Parathyroid adenoma (tissue), 2 donors: ENCODE data around the gene UNC80.

Source experiments
- H2AFZ ChIP-seq: fragments of 300-600 bp; sonication (generic); one replicate; pipeline ENCODE4 v1.7.0; 2017; ENCODE audit warnings: antibody characterized with exemption, mild to moderate bottlenecking
- H3K27ac ChIP-seq: fragments of 300-600 bp; sonication (generic); one replicate; pipeline ENCODE4 v1.7.0; 2017
- H3K27me3 ChIP-seq: fragments of 300-600 bp; sonication (generic); one replicate; pipeline ENCODE4 v1.7.0; 2017; ENCODE audit warnings: low read length; ENCODE audit not compliant: control insufficient read depth, insufficient read depth
- H3K36me3 ChIP-seq: fragments of 300-600 bp; sonication (generic); one replicate; pipeline ENCODE4 v1.7.0; 2017; ENCODE audit warnings: low read length; ENCODE audit not compliant: control insufficient read depth, insufficient read depth
- H3K4me1 ChIP-seq: fragments of 300-600 bp; sonication (generic); one replicate; pipeline ENCODE4 v1.7.0; 2017; ENCODE audit warnings: control low read depth
- H3K4me2 ChIP-seq: fragments of 300-600 bp; sonication (generic); one replicate; pipeline ENCODE4 v1.7.0; 2017; ENCODE audit warnings: low read length
- H3K4me3 ChIP-seq: fragments of 300-600 bp; sonication (generic); one replicate; pipeline ENCODE4 v1.7.0; 2017; ENCODE audit warnings: low read depth, low read length
- H3K79me2 ChIP-seq: fragments of 300-600 bp; sonication (generic); one replicate; pipeline ENCODE4 v1.7.0; 2017; ENCODE audit warnings: control low read depth
- H3K9ac ChIP-seq: fragments of 300-600 bp; sonication (generic); one replicate; pipeline ENCODE4 v1.7.0; 2017; ENCODE audit warnings: mild to moderate bottlenecking
- H3K9me3 ChIP-seq: fragments of 300-600 bp; sonication (generic); one replicate; pipeline ENCODE4 v1.7.0; 2017; ENCODE audit warnings: low read length; ENCODE audit not compliant: control insufficient read depth
- TF ChIP-seq, protein P1 (sequence below): fragments of 300-600 bp; sonication (generic); IDR thresholded peaks from one replicate; pipeline ENCODE4 v1.7.0; 2017; ENCODE audit warnings: antibody characterized with exemption, mild to moderate bottlenecking
- donor health status: primary hyperparathyroidism.

UNC80 gene

DNA sequence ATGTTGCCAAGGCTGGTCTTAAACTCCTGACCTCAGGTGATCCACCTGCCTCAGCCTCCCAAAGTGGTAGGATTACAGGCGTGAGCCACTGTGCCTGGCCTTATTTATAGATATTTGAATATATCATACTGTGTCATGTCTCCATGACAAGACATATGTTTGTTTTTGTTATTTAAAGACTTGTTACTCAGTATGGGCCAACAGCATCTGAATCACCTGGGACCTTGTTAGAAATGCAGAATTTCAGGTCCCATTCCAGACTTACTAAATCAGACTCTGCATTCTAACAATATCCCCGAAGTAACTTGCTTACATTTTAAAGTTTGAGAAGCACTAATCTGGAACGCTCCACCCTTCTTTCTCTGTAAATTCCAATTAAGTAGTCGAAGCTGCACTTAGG, 264.0 kb downstream of the UNC80 start:
- Histone ChIP-seq H3K4me3 (no peak overlapping the region), H3K79me2 (no peaks in the 10 kb centered on the region), H3K9ac (no peak overlapping the region), H3K9me3 (no peaks in the 10 kb centered on the region), H3K4me1 (peaks cover 7% of the 10 kb centered on the region), H3K36me3 (no peaks in the 10 kb centered on the region), H3K4me2 (no peak overlapping the region), H3K27ac (no peak overlapping the region), H2AFZ (no peak overlapping the region), H3K27me3 (no peaks in the 10 kb centered on the region)
- TF ChIP-seq, protein P1, sequence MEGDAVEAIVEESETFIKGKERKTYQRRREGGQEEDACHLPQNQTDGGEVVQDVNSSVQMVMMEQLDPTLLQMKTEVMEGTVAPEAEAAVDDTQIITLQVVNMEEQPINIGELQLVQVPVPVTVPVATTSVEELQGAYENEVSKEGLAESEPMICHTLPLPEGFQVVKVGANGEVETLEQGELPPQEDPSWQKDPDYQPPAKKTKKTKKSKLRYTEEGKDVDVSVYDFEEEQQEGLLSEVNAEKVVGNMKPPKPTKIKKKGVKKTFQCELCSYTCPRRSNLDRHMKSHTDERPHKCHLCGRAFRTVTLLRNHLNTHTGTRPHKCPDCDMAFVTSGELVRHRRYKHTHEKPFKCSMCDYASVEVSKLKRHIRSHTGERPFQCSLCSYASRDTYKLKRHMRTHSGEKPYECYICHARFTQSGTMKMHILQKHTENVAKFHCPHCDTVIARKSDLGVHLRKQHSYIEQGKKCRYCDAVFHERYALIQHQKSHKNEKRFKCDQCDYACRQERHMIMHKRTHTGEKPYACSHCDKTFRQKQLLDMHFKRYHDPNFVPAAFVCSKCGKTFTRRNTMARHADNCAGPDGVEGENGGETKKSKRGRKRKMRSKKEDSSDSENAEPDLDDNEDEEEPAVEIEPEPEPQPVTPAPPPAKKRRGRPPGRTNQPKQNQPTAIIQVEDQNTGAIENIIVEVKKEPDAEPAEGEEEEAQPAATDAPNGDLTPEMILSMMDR: no peak

GRCh38 chr2:210038078-210038477, 266.4 kb downstream of the UNC80 start:
- Histone ChIP-seq H3K36me3 (no peaks in the 10 kb centered on the region), H3K4me2 (no peak overlapping the region), H2AFZ (no peak overlapping the region)

DNA sequence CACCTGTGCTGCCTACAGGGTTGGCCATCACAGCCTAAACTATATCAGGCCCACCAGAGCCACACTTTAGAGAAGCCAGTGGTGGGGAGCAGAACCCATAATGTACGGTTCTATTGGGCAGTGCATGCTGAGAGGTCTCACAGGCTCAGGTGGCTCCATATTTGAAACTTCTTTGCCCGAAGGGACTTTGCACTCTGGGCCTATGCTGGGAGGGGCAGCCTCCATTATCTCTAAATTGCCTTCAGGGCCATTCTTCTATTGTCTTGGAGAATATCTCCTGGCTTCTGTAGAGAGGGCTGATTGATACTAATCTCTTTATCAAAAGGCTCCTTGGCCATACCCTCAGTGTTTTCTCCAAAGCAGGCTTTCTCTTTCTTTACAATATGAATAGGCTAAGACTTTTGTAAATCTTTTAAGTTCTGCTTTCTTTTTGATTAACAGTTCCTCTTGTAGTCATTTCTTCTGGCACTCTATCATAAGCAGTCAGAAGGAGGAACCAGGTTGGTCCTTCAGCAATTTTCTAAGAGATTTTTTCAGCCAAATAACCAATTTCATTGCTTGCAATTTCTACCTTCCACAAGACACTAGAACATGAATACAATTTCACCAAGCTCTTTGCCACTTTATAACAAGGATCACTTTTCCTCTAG, 275.3 kb downstream of the UNC80 start:
- Histone ChIP-seq H3K4me1 (peaks cover 17% of the 10 kb centered on the region), H3K9ac (no peak overlapping the region), H3K4me3 (no peak overlapping the region), H3K36me3 (no peaks in the 10 kb centered on the region), H3K79me2 (no peaks in the 10 kb centered on the region), H3K27ac (no peak overlapping the region), H3K27me3 (no peaks in the 10 kb centered on the region), H3K4me2 (no peak overlapping the region), H2AFZ (no peak overlapping the region), H3K9me3 (no peaks in the 10 kb centered on the region)
- TF ChIP-seq, protein P1: no peak

More at GRCh38 chr2:210038078-210038477, 266.4 kb downstream of the UNC80 start:
- Histone ChIP-seq H3K9me3 (no peaks in the 10 kb centered on the region), H3K4me1 (peaks cover 10% of the 10 kb centered on the region), H3K79me2 (no peaks in the 10 kb centered on the region), H3K9ac (no peak overlapping the region), H3K27me3 (no peaks in the 10 kb centered on the region), H3K4me3 (no peak overlapping the region), H3K27ac (no peak overlapping the region)
- TF ChIP-seq, protein P1: no peak
